ENCODE results near the gene TPGS2.
"Not testable (repeated sequence)": the region's sequence is repeated elsewhere in the genome, so short reads cannot be mapped to it uniquely, and the experiment has no call there.

Gene TPGS2

DNA sequence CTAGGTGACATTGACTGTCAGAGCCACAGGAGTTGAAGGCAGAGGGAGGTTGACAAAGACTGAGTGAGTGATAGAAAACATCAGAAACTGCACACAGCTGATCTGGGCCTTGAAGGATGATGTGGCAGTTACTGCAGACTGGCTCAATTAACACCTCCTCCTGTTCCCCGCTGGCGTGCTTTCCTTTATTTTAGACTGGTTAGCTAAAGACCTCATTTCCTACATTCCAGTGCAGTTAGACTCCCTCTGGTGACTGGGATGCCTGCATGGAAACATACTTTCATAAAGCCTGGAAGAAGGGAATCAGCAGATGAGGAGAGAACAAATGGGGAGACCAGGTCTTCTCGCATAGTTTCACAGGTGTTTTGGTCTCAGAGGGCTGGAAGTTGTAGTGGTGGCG is 7.1 kb downstream of the TPGS2 start:
- DNase-seq: no peak

DNA sequence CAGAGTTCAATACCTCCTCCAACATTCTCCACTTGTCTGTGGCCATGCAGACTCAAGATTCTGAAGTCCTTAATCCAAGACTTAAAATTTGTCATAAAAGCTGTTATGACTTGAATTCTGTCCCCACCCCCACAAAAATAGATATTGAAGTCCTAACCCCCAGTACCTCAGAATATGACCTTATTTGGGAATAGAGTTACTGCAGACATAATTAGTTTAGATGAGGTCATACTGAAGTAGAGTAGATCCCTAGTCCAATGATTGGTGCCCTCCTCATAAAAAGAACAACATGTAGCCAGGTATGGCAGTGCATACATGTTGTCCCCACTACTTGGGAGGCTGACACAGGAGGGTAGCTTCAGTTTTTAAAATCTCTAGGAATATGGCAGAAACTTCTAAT is 9.2 kb downstream of the TPGS2 start:
- no peak for DNase-seq

DNA sequence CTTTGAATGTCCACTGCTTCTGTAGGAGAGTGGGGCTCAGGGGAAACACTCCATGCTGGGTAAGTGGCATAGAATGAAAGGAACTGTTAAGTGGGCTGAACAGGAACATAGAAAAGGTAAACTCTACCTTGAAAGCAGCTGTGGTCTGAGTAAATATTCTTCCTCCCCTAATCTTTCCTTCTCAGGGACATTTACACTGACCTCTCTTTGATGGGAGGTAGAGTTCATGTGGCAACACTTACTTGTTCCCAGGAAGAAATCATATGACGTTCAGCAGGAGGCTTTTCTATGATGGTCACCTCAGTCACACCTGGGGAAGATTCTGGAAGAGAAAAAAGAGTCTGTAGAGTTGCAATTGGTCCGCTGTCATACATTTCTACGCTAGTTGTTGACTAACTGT is 10.2 kb downstream of the TPGS2 start:
- no peak for DNase-seq

DNA sequence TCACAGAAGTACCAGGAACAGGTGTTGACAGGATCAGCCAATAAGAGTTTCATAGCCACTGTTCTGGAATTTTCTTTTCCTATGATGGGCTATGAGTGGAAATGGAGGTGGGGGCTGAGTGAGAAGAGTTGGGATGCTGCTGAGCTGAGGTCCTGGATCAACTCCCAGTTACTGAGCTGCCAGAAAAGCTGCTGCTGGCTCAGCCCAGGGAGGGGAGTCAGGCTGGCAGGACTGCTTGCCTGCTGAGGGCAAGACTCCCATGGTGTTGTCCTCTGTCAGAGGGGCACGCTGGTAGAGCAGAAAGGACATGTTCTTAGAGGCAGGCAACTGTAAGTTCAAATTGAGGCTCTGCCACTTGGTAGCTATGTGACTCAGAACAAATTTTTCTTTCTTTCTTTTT is 11.8 kb downstream of the TPGS2 start:
- no peak for DNase-seq

DNA sequence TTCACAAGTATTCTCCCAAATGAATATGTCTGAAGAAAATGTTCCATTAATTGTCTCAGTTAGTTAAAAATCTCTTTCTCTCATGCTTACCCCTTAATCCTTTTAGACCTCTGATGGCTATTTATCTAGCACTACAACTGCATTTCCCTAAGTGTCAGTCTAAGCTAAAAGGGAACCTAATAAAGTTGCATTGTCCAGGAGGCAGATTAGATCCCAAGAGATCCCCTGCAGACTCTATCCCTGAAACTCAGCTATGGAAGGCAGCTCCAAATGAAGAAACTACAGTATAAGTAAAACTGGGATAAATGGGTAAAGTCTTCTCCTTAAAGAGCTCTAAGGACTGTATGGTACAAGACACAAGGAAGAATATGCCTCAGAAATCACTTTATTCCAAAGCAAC is 12.7 kb downstream of the TPGS2 start:
- not testable (repeated sequence) for DNase-seq

- peak; percentile 5 to 67 (median 46) for DNase-seq
These were observed 13.8 kb downstream of the TPGS2 start for GRCh38 chr18:36814994-36815393.

GRCh38 chr18:36813824-36814223 is 15.0 kb downstream of the TPGS2 start:
- DNase-seq: no peak

DNA sequence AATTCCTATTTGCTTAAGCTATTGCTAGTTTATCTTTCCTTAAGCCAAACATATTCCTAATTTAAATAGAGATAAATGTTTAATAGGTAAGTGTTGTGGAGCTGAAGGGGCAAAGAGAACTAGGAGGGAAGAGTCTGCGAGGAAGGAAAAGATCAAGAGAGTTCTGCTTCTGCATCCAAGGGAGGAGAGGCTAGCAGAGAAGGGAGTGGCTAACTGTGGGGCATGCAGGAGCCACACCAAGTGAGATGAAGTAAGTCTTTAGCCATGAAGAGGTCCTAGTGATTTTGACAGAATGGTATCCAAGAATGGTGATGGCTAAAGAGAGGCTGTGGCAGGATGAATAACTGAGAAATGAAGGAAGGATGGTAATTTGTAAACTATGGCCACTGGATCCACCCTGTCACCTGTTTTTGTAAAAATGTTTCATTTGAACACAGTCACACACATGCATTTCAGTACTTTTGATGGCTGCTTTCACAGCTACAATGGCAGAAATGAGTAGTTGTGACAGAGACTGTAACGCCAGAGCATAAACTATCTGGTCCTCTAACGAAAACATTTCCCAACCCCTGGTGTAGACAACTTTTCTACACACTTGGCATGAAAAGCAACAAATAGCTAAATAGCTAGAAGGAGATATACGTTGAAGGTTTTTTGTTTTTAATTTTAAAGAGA is 15.6 kb downstream of the TPGS2 start:
- DNase-seq: no peak

DNA sequence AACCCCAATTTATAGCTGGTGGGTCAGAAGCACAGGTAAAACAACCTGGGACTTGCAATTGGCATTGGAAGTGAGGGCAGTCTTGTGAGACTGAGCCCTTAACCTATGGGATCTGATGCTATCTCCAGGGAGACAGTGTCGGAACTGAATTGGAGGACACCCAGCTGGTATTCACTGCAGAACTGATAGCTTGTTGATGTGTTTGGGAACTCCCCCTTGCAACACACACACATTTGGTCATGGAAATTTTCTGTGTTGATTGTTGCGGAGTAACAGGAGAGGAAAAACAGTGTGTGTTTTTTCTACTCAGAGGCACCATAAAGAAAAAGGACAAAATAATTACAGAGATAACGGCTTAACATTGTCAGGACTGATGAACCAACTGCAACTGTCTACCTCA is 16.1 kb downstream of the TPGS2 start:
- no peak for DNase-seq

- DNase-seq: no peak
These were observed 16.8 kb downstream of the TPGS2 start for GRCh38 chr18:36811955-36812354.

DNA sequence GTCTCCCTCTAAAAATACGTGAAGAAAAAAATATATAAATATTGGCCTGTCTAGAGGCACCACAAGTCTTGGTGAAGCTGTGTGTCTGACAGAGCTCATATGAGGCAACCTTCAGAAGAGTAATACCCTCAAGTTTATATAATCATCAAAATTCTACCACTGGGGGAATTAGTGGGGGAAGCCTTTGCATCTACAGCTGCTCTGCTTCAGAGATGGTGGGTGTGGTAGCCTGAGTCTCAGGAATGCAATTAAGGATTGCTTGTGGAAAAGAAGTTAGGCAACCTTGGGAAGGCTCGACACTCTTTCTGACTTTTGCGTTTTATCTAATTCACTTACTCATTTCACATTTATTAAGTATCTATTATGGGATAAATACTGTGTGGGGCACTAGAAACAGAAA is 17.4 kb downstream of the TPGS2 start:
- DNase-seq: no peak

DNA sequence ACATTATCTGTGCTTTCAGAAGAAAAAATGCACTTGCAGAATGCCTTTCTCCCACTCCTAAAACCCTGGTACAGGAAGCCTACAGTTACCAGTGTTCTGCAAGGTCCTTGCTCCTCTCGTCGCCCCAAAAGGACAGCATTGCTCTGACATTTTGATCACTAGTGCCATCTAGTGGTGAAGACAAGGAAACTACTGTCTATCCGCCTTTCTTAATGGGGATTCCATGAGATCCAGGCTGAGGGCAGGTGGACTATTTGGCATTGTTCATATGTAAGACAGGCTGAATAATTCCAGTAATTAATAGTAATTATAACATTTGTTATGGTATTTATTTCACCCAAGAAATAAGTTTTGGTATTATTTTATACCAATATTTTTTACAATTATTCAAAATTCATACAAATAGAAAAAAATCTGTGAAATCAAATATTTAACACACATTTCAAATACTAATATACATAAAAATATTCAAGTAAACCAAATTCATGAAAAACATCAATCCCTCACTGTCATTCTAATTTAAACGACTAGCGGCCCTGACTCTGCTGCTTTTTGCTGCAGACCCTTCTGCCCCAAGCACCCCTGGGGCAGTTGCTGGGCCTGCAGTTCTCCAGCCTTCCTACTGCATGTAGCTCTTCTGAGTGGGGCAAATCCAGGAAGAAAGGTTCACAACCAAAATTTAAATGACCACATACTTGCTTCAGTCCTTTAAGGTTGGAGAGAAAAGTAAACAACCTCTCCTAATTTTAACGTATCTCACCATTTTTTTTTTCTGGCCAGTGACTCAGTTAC is 19.0 kb downstream of the TPGS2 start:
- peak; percentile 39 to 83 (median 70) for DNase-seq

- DNase-seq: no peak
These were observed 20.1 kb downstream of the TPGS2 start for GRCh38 chr18:36808681-36809080.

- peak in 1 of 3 experiments; percentile 45 for DNase-seq
These were observed 23.7 kb downstream of the TPGS2 start for GRCh38 chr18:36805105-36805504.

GRCh38 chr18:36798738-36799473 is 29.9 kb downstream of the TPGS2 start:
- DNase-seq: peak in 1 of 3 experiments; percentile 1

DNA sequence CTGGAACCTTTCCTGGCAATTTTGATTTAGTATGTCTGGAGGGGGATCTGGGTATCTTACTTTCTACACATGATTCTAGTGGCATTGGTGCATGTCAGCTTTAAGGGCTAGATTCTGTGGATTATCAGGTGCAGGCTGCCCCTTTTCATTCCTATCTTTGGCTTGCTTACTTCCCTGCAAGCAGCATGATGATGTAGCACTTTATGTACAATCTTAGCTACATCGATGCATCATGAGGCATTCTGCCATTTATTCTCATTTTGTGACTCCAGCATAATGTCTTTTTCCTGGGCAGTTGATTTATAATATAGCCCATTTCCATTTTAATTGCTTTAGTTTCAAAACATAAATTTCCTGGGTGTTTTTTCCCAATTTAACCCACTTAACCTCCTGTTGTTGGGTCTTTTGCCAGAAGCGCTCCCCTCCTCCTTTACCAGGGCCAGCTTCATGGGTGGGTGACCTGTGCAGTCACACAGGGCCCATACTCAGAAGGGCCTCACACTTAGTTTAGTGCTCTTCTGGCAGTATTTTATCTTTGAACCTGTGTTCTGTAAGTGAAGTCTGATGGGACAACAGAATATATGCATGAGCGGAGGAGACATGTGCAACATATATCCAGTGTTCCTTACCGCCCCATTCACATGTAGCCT is 36.0 kb downstream of the TPGS2 start:
- DNase-seq: no peak

GRCh38 chr18:36786686-36787085 is 42.1 kb downstream of the TPGS2 start:
- DNase-seq: no peak

DNA sequence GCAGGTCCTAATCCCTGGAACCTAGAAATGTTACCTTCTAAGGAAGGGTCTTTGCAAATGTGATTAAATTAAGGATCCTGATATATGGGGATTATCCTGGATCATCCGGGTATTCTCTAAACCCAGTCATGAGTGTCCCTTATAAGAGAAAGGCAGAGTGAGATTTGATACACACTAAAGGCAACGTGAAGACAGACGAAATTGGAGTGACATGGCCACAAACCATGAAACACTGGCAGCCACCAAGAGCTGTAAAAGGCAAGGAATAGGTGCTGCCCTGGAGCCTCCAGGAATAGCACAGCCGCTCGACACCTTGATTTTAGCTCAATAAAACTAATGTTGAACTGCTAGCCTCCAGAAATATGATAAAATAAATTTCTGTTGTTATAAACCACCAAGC is 45.0 kb downstream of the TPGS2 start:
- no peak for DNase-seq

- DNase-seq: no peak
These were observed 46.1 kb downstream of the TPGS2 start for GRCh38 chr18:36782710-36783109.

DNA sequence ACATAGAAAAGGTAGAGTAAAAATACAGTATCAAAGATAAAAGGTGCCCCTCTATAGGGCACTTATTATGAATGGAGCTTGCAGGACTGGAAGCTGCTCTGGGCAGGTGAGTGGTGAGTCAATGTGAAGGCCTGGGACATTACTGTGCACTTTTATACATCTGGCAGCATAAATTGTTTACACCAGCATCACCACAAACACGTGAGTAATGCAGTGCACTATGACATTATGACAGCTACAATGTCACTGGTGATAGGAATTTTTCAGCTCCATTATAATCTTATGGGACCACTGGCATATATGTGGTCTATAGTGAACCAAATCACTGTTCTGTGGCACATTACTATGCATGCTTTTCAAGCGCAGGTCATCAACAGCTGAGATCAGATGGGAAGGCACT is 48.1 kb downstream of the TPGS2 start:
- DNase-seq: no peak

DNA sequence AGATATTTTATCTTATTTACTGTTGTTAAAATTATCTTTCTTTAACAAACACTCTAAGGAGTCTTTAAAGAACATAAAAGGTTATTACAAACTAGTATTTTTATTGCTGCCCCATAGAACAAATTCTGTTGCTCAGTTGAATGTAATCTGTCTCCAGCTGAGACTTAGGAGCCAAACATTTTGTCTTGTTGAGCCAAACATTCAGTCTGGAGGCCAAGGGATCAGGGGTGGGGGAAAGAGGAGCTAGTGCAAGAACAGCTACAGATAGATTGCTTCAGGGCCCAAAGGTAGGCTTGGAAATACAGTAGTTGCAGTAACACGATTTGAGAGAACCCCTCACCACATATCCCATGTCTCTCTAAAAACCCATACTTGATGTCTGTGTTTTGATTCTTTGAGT is 51.2 kb downstream of the TPGS2 start:
- DNase-seq: no peak

- no peak for DNase-seq
These were observed 52.2 kb downstream of the TPGS2 start for GRCh38 chr18:36776650-36777049.

- no peak for DNase-seq
These were observed 53.4 kb downstream of the TPGS2 start for GRCh38 chr18:36775396-36775795.

All from NCI-H1417 (cell line).